ENCODE results near the gene GPR18. TPM values are rescaled to one million over a fixed set of nuclear protein-coding genes. Genes with fewer than 3 reads are reported as not detected.
A peak's percentile ranks its signal among the peaks of the same experiment; 100 is the strongest.

The GPR18 gene
- total RNA-seq, 1 donor from 2014 or later = not detected

GRCh38 chr13:99296398-99296797 lies 38.2 kb upstream of the GPR18 start:
- Mint-ChIP-seq H3K9me3 (ENCODE audit: low read depth) (no peaks in the 10 kb centered on the region), H3K4me1 (ENCODE audit: low read depth) (peaks cover 30% of the 10 kb centered on the region), H3K27me3 (ENCODE audit: low read depth) (no peaks in the 10 kb centered on the region), H3K4me3 (ENCODE audit: unreplicated experiment) (peak overlapping the region; percentile 11), H3K27ac (ENCODE audit: unreplicated experiment) (peak overlapping the region; percentile 84), H3K36me3 (ENCODE audit: low read depth) (peaks cover 8% of the 10 kb centered on the region)
- DNase-seq (ENCODE audit: low spot score) = no peak
- TF ChIP-seq CTCF (IDR thresholded peaks at IDR 0.05) = no peak

DNA sequence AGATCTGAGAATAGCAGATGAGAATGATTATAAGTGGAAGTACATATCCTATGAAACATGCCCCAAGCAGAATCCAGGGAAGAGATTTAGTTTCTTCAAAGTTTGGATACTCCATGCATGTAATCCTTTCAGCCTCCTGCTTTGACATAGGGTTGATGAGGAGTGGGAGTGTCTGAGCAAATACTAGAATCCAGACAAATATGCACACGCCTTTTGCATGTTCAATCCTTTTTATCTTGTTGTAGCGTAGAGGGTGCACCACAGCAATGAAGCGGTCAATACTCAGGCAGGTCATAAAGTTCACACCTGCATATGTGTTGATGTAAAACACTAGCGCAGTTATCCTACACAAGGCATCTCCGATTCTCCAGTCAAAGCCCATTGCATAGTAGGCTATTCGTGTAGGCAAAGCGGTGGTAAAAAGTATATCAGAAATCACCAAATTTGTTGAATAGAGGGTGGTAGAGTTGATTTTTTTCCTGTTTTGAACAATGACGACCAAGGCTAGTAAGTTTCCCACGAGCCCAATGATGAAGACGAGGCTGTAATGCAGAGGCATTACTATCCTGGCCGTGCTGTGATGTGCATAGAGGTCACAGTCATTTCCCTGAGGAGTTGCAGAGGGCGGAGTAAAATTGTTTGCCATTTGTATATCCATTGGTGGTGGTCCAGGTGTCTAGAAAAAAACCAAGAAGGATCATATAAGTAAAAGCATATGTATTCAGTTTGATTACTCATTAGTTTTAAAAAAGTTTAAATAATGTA lies 37.5 kb upstream of the GPR18 start:
- no peak for DNase-seq (ENCODE audit: low spot score)
- Mint-ChIP-seq H3K27me3 (ENCODE audit: low read depth) (no peaks in the 10 kb centered on the region), H3K4me3 (ENCODE audit: unreplicated experiment) (no peak overlapping the region), H3K9me3 (ENCODE audit: low read depth) (no peaks in the 10 kb centered on the region), H3K4me1 (ENCODE audit: low read depth) (peaks cover 30% of the 10 kb centered on the region), H3K36me3 (ENCODE audit: low read depth) (peaks cover 9% of the 10 kb centered on the region), H3K27ac (ENCODE audit: unreplicated experiment) (peak overlapping the region; percentile 17)
- TF ChIP-seq CTCF (IDR thresholded peaks at IDR 0.05) = no peak

DNA sequence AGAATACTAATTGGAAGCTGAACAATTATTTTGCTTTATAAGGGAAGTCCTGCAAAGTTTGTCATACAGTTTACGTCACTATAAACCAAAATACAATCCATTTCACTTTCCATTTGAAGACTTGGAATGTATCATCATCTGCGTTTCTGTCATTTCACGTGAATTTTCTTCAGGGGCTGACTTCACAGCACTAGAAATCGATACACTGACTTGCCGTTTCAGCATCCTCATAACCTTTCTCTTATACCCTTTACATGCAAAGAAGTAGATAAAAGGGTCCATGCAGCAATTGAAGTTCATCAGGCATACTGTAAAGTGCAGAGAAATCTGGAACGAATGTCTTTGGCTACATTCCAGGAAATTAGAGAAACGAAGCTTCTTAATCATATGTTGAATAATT lies 36.8 kb upstream of the GPR18 start:
- Mint-ChIP-seq H3K36me3 (ENCODE audit: low read depth) (peaks cover 10% of the 10 kb centered on the region), H3K27me3 (ENCODE audit: low read depth) (no peaks in the 10 kb centered on the region), H3K27ac (ENCODE audit: unreplicated experiment) (no peak overlapping the region), H3K4me3 (ENCODE audit: unreplicated experiment) (no peak overlapping the region), H3K4me1 (ENCODE audit: low read depth) (peaks cover 30% of the 10 kb centered on the region), H3K9me3 (ENCODE audit: low read depth) (no peaks in the 10 kb centered on the region)
- no peak for TF ChIP-seq CTCF (IDR thresholded peaks at IDR 0.05)
- DNase-seq (ENCODE audit: low spot score) = no peak

- no peaks in the 10 kb centered on the region for H3K9me3 Mint-ChIP-seq (ENCODE audit: low read depth)
- peaks cover 33% of the 10 kb centered on the region for H3K4me1 Mint-ChIP-seq (ENCODE audit: low read depth)
- H3K27me3 Mint-ChIP-seq (ENCODE audit: low read depth) = no peaks in the 10 kb centered on the region
- DNase-seq (ENCODE audit: low spot score) = no peak
- TF ChIP-seq CTCF (IDR thresholded peaks at IDR 0.05) = no peak
- H3K4me3 Mint-ChIP-seq (ENCODE audit: unreplicated experiment) = no peak overlapping the region
- peaks cover 10% of the 10 kb centered on the region for H3K36me3 Mint-ChIP-seq (ENCODE audit: low read depth)
- H3K27ac Mint-ChIP-seq (ENCODE audit: unreplicated experiment) = no peak overlapping the region
Measured at GRCh38 chr13:99294198-99294597, 36.0 kb upstream of the GPR18 start.

GRCh38 chr13:99293178-99293577 lies 35.0 kb upstream of the GPR18 start:
- DNase-seq (ENCODE audit: low spot score) = no peak
- no peak overlapping the region for H3K4me3 Mint-ChIP-seq (ENCODE audit: unreplicated experiment)

More at GRCh38 chr13:99293178-99293577, 35.0 kb upstream of the GPR18 start:
- H3K36me3 Mint-ChIP-seq (ENCODE audit: low read depth) = peaks cover 10% of the 10 kb centered on the region
- no peak overlapping the region for H3K27ac Mint-ChIP-seq (ENCODE audit: unreplicated experiment)
- no peak for TF ChIP-seq CTCF (IDR thresholded peaks at IDR 0.05)
- H3K9me3 Mint-ChIP-seq (ENCODE audit: low read depth) = no peaks in the 10 kb centered on the region
- H3K4me1 Mint-ChIP-seq (ENCODE audit: low read depth) = peaks cover 42% of the 10 kb centered on the region
- no peaks in the 10 kb centered on the region for H3K27me3 Mint-ChIP-seq (ENCODE audit: low read depth)
